Panc1 (cell line): ENCODE measurements around the gene DVL3. TPM values are rescaled to one million over a fixed set of nuclear protein-coding genes. Genes with fewer than 3 reads are reported as not detected.

Experiments used
- ATAC-seq: fragments of 200-7000 bp; cut with Tn5 transposase; 2 replicates; pipeline ENCODE4 v1.9.1; 2020; ENCODE audit warnings: mild to moderate bottlenecking, moderate library complexity
- BruUV-seq: library from RNA; stranded (reverse); fragments of 400-500 nt; replicated peaks from 2 replicates; lab custom pipeline; 2021; lab: Mats Ljungman, UMichigan
- CTCF ChIA-PET: fragments of 300-600 bp; sonication (Branson Sonifier 250); formaldehyde crosslinking; loops from one replicate; lab custom pipeline; 2022; ENCODE audit warnings: antibody characterized with exemption; lab: Charles Lee
- POLR2A ChIA-PET: fragments of 300-600 bp; sonication (Branson Sonifier 250); formaldehyde crosslinking; loops from one replicate; lab custom pipeline; 2022; ENCODE audit warnings: antibody characterized with exemption; lab: Charles Lee
- DNase-seq: peaks from one replicate; pipeline ENCODE4 v3.0.0-alpha.2; 2010; ENCODE audit warnings: low read depth, low spot score
- H3K27ac ChIP-seq: 2 replicates; pipeline ENCODE4 v1.5.1; 2011; ENCODE audit warnings: mild to moderate bottlenecking, low read length, inconsistent platforms
- H3K27me3 ChIP-seq: fragments of 200-500 bp; sonication (Bioruptor generic); 2 replicates; pipeline ENCODE4 v1.6.0; 2014; ENCODE audit warnings: low read length, inconsistent platforms; ENCODE audit not compliant: control insufficient read depth, insufficient read depth
- H3K36me3 ChIP-seq: fragments of 200-500 bp; sonication (Bioruptor generic); 2 replicates; pipeline ENCODE4 v1.5.1; 2014; ENCODE audit warnings: inconsistent platforms, mild to moderate bottlenecking, low read length, moderate library complexity; ENCODE audit not compliant: control insufficient read depth, insufficient read depth
- H3K4me1 ChIP-seq: 2 replicates; pipeline ENCODE4 v1.5.1; 2011; ENCODE audit warnings: inconsistent platforms, mild to moderate bottlenecking, low read length, moderate library complexity; ENCODE audit not compliant: control insufficient read depth, insufficient read depth
- H3K4me3 ChIP-seq, 2 experiments: 2 replicates each; pipeline ENCODE4 v1.5.1; 2011 to 2012; ENCODE audit warnings: low read depth in 2 of 2, low read length in 2 of 2, mild to moderate bottlenecking in 2 of 2, inconsistent platforms in 1 of 2, moderate library complexity in 1 of 2
- H3K9me3 ChIP-seq: fragments of 200-500 bp; sonication (Bioruptor generic); 2 replicates; pipeline ENCODE4 v1.5.1; 2014; ENCODE audit warnings: low read depth, mild to moderate bottlenecking, inconsistent platforms, low read length, moderate library complexity; ENCODE audit not compliant: control insufficient read depth, insufficient read depth
- POLR2AphosphoS5 ChIP-seq: IDR thresholded peaks from 2 replicates; pipeline ENCODE4 v1.6.1; 2012; ENCODE audit warnings: mild to moderate bottlenecking, low read depth, low read length, moderate library complexity
- SIN3A ChIP-seq: IDR thresholded peaks from 2 replicates; pipeline ENCODE4 v1.6.1; 2012; ENCODE audit warnings: low read depth, mild to moderate bottlenecking, low read length, moderate library complexity, borderline replicate concordance; ENCODE audit not compliant: insufficient read depth
- TCF7L2 ChIP-seq: IDR thresholded peaks from 2 replicates; pipeline ENCODE4 v1.6.1; 2011; ENCODE audit warnings: mild to moderate bottlenecking, low read depth, low read length, inconsistent platforms
- in situ Hi-C: cut with HindIII; loops from 2 replicates; pipeline ENCODE4 v1.10.0; 2016; ENCODE audit warnings: low sequenced_read_pairs, low pct_unique_long_range_greater_than_20kb
- intact Hi-C: fragments of 100-400 bp; cut with micrococcal nuclease; formaldehyde crosslinking; loops from one replicate; pipeline ENCODE4 v1.10.0; 2022; ENCODE audit not compliant: unreplicated experiment
- total RNA-seq: library from RNA; stranded (reverse); gene quantifications from one replicate; pipeline ENCODE4 v1.2.1, GENCODE V29; 2021; ENCODE audit not compliant: unreplicated experiment
- TF ChIP-seq, protein P1 (sequence below), 2 experiments: IDR thresholded peaks; 2 replicates each; pipeline ENCODE4 v1.6.1; 2011 to 2012; ENCODE audit warnings: low read depth in 2 of 2, control low read depth in 1 of 2, low read length in 1 of 2, mild to moderate bottlenecking in 1 of 2, moderate library complexity in 1 of 2; ENCODE audit not compliant: insufficient read depth in 1 of 2
- TF ChIP-seq, protein P2 (sequence below): fragments of 450-650 bp; IDR thresholded peaks from 2 replicates; pipeline ENCODE4 v1.5.1; 2017; ENCODE audit warnings: mild to moderate bottlenecking

DVL3 gene
- total RNA-seq, 1 experiment from 2014 or later = 97.2 TPM

DNA sequence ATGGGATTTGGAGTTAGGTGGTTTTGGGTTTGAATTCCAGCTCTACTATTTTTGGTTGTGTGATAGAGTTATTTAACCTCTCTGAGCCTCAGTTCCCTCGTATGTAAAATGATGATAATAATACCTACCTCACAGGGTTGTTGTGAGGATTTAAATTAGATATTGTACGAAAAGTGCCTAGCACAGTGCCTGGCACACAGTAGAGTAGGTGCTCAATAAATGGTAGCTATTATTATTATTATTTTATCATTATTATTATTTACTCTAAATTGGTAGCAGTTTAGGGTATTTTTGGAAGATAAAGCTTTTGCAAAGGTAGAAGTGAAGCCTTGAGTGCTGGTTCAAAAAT, 18.2 kb downstream of the DVL3 start:
- ATAC-seq = no peak
- BruUV-seq = no TSS peak
- TF ChIP-seq SIN3A (no peak), POLR2AphosphoS5 (no peak), TCF7L2 (no peak)
- TF ChIP-seq, protein P1, sequence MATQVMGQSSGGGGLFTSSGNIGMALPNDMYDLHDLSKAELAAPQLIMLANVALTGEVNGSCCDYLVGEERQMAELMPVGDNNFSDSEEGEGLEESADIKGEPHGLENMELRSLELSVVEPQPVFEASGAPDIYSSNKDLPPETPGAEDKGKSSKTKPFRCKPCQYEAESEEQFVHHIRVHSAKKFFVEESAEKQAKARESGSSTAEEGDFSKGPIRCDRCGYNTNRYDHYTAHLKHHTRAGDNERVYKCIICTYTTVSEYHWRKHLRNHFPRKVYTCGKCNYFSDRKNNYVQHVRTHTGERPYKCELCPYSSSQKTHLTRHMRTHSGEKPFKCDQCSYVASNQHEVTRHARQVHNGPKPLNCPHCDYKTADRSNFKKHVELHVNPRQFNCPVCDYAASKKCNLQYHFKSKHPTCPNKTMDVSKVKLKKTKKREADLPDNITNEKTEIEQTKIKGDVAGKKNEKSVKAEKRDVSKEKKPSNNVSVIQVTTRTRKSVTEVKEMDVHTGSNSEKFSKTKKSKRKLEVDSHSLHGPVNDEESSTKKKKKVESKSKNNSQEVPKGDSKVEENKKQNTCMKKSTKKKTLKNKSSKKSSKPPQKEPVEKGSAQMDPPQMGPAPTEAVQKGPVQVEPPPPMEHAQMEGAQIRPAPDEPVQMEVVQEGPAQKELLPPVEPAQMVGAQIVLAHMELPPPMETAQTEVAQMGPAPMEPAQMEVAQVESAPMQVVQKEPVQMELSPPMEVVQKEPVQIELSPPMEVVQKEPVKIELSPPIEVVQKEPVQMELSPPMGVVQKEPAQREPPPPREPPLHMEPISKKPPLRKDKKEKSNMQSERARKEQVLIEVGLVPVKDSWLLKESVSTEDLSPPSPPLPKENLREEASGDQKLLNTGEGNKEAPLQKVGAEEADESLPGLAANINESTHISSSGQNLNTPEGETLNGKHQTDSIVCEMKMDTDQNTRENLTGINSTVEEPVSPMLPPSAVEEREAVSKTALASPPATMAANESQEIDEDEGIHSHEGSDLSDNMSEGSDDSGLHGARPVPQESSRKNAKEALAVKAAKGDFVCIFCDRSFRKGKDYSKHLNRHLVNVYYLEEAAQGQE (IDR thresholded peaks at IDR 0.05; ENCODE audit: insufficient read depth in 1 of 2, low read depth in 2 of 2, low read length in 1 of 2) = no peak
- TF ChIP-seq, protein P2, sequence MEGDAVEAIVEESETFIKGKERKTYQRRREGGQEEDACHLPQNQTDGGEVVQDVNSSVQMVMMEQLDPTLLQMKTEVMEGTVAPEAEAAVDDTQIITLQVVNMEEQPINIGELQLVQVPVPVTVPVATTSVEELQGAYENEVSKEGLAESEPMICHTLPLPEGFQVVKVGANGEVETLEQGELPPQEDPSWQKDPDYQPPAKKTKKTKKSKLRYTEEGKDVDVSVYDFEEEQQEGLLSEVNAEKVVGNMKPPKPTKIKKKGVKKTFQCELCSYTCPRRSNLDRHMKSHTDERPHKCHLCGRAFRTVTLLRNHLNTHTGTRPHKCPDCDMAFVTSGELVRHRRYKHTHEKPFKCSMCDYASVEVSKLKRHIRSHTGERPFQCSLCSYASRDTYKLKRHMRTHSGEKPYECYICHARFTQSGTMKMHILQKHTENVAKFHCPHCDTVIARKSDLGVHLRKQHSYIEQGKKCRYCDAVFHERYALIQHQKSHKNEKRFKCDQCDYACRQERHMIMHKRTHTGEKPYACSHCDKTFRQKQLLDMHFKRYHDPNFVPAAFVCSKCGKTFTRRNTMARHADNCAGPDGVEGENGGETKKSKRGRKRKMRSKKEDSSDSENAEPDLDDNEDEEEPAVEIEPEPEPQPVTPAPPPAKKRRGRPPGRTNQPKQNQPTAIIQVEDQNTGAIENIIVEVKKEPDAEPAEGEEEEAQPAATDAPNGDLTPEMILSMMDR = no peak
- Histone ChIP-seq H3K9me3 (no peaks in the 10 kb centered on the region), H3K4me1 (peaks cover 18% of the 10 kb centered on the region), H3K27ac (no peak overlapping the region), H3K27me3 (no peaks in the 10 kb centered on the region), H3K36me3 (peaks cover 4% of the 10 kb centered on the region; the same call in 1 of the 2 replicates), H3K4me3 (no peak overlapping the region)
- DNase-seq = no peak
- CTCF ChIA-PET = no interaction called here
- in situ Hi-C loops = no loop called here
- intact Hi-C loops = no loop called here
- POLR2A ChIA-PET = interaction anchor here (1.0 kb wide), 1 partner anchor 18 kb away, joined by 6 read pairs; the partner anchor contains the start of gene DVL3

DNA sequence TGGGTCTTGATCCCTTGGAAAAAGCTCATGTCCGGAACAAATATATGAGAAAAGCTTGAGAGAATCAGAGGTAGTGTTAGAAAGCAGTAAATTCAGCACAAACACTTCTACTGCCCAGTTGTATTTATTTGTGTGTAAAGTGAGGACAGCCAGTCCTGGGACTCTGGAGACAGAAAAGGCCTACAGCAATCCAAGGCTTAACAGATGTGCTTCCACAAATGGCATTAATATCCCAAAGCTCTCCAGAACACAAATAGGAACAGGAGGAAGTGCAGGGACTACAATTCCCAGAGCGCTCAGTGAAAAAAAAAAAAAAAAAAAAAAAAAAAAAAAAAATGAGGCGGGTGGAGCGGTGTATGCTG, 19.1 kb downstream of the DVL3 start:
- BruUV-seq = no TSS peak
- ATAC-seq = no peak
- H3K36me3 ChIP-seq = peaks cover 8% of the 10 kb centered on the region; the same call in 1 of the 2 replicates
- POLR2A ChIA-PET = interaction anchor here (0.6 to 1.0 kb wide), 4 partner anchors 10 to 113 kb away, joined by 3 to 12 read pairs (median 8); partner anchors contain the start of gene DVL3
- no peaks in the 10 kb centered on the region for H3K9me3 ChIP-seq
- no peaks in the 10 kb centered on the region for H3K27me3 ChIP-seq
- H3K27ac ChIP-seq = peak overlapping the region; percentile 41
- in situ Hi-C loops = no loop called here
- intact Hi-C loops = no loop called here
- peak overlapping the region in 1 of 2 experiments; percentile 19; a peak in 2 of 4 replicates for H3K4me3 ChIP-seq
- no peak for TF ChIP-seq SIN3A
- TF ChIP-seq, protein P2 = no peak
- no peak for TF ChIP-seq POLR2AphosphoS5
- TF ChIP-seq, protein P1 (IDR thresholded peaks at IDR 0.05; ENCODE audit: insufficient read depth in 1 of 2, low read depth in 2 of 2, low read length in 1 of 2) = no peak
- TF ChIP-seq TCF7L2 = no peak
- H3K4me1 ChIP-seq = peaks cover 18% of the 10 kb centered on the region
- CTCF ChIA-PET = interaction anchor here (1.0 kb wide), 1 partner anchor 134 kb away, joined by 4 read pairs; no protein-coding TSS in a partner anchor
- no peak for DNase-seq
